GM18951 (cell line): ENCODE data around the gene PNPT1.
"Not testable (repeated sequence)": the region's sequence is repeated elsewhere in the genome, so short reads cannot be mapped to it uniquely, and the experiment has no call there.

Experiments
- POLR2A ChIP-seq: IDR thresholded peaks from 4 replicates; pipeline ENCODE4 v1.6.1; 2011; ENCODE audit warnings: mild to moderate bottlenecking; ENCODE audit not compliant: insufficient read length, insufficient read depth; ENCODE audit errors: extremely low read depth
- in situ Hi-C: fragments of 300-500 bp; cut with MboI; formaldehyde crosslinking; loops from one replicate; pipeline ENCODE4 v1.12.0; 2022; ENCODE audit warnings: low sequenced_read_pairs, mixed read lengths, inconsistent platforms; ENCODE audit not compliant: unreplicated experiment

Gene PNPT1

DNA sequence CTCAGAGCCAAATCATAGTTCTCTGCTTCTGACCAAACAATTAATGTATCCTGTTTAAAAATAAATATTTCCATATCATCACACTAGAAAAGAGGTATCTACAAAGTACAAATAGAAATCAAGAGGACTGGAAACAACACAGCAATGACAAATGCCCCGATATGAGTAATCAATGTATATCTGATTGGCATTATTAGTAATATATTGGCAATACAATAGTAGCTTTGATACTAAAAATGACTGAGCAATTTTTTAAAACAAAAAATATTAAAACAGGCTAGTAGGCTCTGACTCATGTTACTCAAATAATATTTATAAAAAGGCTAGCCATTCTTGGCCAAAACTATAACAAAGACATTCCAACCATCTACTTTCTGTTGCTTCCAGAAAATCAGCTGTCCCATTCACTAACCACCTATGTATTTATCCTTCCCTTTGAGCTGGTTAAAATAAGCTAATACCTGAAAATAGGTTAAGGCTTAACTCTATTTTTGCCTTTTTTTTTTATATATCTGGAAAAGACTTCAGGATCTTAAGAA is 89.5 kb downstream of the PNPT1 start:
- TF ChIP-seq POLR2A, result no peak
- in situ Hi-C loops, result no loop called here

DNA sequence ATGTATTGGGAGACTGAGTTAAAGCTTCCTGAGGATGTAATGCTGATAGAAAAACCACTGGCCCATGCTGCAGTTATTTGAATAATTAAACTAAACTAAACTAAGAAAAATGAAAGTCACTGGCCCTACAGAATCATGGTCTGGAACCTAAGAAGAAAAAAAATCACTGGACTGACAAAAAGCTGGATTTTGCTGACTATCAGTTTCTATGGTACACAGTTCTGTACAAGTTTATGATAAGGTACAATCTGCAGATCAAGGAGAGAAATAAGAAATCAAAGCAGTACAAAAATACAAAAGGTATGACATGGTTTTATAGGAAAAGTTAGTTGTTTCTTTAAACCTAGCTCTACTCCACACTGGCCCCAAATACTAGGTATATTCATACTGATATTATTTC is 91.8 kb downstream of the PNPT1 start:
- in situ Hi-C loops, result no loop called here
- no peak for TF ChIP-seq POLR2A

DNA sequence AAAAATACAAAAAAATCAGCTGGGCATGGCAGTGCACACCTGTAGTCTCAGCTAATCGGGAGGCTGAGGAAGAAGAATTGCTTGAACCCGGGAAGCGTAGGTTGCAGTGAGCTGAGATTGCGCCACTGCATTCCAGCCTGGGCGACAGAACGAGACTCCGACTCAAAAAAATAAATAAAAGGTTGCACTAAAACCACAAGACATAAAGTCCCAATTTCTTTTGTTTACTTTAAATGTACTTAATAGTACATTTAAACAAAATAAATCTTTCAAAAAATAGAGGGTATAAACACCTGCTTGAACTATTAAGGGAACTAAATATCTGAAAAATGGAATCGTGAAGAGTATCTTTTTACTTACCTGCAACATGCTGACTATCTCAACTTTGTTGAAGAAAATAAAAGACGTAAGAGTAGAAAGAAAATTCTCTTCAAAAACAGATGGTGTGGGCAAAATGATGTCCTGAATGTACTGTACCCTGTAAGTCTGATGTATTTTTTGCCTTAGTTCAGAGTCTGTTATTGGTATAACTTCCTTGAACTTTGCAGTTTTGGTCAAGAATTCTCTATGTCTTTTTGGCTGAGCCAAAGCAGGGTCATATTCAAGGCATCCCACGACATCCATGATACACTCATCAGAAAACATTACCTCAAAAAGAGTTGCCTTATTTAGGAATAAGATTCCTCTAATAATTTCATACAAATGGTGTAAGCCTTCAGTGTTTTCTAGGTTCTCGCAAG is 95.4 kb downstream of the PNPT1 start:
- in situ Hi-C loops, result no loop called here
- no peak for TF ChIP-seq POLR2A

DNA sequence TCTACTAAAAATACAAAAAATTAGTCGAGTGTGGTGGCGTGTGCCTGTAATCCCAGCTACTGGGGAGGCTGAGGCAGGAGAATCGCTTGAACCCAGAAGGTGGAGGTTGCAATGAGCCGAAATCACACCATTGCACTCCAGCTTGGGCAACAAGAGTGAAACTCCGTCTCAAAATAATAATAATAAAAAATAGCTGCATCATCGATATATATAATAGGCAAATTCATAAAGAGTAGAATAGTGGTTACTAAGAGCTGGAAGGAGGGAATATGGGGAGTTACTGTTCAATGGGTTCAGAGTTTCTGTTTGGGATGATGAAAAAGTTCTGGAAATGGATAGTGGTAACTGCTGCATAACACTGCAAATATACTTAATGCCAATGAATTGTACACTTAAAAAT is 96.8 kb downstream of the PNPT1 start:
- in situ Hi-C loops, result not testable (repeated sequence)

DNA sequence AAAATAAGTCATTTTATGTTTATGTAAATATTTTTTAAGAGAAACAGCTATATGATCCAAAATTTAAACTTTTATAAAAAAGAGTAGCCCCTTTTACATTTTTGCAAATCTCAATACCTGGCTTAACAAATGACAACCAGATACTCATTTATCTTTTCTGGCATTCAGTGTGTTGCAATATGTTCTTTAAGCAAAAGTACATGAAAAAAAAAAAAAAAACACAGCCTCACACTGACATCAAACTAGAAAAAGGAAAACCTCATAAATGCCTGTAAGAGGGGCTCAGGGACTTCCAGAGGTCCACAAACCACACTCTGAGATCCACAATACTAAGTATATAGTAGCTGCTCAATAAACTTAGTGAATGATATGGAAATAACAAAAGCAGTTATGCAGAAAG is 98.1 kb downstream of the PNPT1 start:
- TF ChIP-seq POLR2A, result no peak
- in situ Hi-C loops, result no loop called here

DNA sequence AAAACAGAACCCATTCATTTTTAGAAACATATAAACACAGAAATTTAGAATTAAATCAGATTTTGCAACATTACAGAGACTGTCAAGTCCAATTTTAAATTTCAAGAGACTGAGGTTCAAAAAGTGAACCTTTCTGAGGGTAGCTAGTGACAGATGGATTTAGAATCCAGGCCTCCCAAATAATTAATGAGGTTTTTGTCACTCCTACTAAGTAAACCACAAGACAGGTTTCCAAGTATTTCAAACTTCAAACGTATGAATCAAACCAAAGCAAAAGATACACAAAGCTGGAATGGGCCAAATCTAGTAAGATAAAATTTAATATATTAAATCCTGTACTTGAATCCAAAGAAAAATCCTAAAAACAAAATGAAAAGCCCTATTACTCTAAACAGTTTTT is 101.5 kb downstream of the PNPT1 start:
- TF ChIP-seq POLR2A, result no peak
- in situ Hi-C loops, result no loop called here

DNA sequence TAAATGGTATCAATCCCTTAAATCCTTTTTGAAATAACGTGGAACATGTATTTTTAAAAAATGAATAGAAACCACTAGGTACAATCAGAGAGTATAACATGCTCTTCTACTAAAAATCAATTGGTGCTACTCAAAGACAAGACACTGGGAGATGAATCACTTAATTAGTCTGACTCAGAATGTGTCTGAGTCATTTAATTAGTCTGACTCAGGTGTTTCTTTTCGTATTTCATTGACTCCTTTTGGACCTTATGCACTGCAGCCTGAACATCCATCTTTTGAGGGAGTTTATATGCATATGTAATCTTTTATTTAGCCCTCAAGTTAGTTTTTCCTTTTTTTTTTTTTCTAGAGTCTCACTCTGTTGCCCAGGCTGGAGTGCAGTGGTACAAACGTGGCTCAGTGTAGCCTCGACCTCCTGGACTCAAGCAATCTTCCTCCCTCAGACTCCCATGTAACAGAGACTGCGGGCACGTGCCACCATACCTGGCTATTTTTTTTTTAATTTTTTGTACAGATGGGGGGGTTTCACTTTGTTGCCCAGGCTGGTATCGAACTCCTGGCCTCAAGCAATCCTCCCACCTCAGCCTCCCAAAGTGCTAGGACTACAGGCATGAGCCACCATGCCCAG is 102.7 kb downstream of the PNPT1 start:
- in situ Hi-C loops, result no loop called here
- TF ChIP-seq POLR2A, result no peak

DNA sequence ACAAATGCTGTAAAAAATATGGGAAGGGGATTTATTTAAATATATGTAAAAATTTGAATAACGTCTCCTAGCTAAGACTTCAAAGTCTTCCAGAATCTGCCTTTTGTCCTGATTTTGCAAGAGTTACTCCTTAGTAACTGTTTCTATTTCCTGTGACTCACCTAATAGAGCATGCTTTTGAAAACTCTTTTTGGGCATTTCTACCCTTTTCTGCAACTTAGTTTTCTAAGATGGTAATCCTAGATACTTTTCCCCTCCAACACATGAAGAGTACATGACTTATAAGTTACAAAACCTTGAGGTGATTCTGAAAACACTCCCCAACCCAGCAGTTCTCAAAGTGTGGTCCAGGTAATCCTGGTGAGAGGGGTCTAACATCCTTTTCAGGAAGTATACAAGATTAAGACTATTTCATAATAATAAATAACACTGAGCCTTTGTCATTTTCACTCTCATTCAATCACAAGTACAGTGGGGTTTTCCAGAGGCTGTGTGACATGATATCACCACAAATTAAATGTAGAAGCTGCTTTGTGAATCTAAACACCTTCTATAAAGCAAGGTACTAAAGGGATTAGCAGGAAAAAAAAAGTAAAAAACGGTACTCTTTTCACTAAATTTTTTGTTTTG is 108.1 kb downstream of the PNPT1 start:
- in situ Hi-C loops, result no loop called here

More for the DNA sequence above, 108.1 kb downstream of the PNPT1 start:
- TF ChIP-seq POLR2A, result no peak
